Gastroesophageal sphincter (tissue), 3 donors: ENCODE data around the gene CTNNA3.

ENCODE experiments used
- EP300 ChIP-seq: sonication (generic); formaldehyde crosslinking; IDR thresholded peaks from one replicate; pipeline ENCODE4 v1.6.1; 2017; ENCODE audit warnings: antibody characterized with exemption, mild to moderate bottlenecking
- TF ChIP-seq, protein P1 (sequence below), 4 experiments: fragments of 200-600 bp in 2 of 4; fragments of 450-650 bp in 2 of 4; sonication (generic) in 1 of 4; IDR thresholded peaks; one replicate each; pipeline ENCODE4 v1.5.1; 2017 to 2019; ENCODE audit warnings: antibody characterized with exemption in 4 of 4, mild to moderate bottlenecking in 2 of 4, moderate library complexity in 2 of 4

DNA sequence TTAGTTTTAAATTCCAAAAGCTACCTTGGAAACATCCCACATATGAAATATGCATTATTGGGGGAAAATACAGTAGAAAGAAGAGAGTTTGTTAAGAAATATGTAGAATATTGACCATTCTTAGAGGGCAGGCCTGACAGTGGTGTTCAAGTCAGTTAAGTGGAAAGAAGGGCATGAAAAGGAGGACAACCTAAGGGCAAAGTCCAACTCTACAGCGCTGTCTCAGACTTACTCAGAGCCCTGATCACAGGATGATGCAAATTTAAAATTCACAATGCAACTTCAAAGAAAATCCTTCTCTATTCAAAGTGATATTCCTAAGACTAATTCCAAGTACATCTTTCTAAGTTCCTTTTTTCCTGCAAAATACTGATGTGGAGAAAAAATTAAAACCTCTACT, 909.3 kb downstream of the CTNNA3 start:
- TF ChIP-seq, protein P1, sequence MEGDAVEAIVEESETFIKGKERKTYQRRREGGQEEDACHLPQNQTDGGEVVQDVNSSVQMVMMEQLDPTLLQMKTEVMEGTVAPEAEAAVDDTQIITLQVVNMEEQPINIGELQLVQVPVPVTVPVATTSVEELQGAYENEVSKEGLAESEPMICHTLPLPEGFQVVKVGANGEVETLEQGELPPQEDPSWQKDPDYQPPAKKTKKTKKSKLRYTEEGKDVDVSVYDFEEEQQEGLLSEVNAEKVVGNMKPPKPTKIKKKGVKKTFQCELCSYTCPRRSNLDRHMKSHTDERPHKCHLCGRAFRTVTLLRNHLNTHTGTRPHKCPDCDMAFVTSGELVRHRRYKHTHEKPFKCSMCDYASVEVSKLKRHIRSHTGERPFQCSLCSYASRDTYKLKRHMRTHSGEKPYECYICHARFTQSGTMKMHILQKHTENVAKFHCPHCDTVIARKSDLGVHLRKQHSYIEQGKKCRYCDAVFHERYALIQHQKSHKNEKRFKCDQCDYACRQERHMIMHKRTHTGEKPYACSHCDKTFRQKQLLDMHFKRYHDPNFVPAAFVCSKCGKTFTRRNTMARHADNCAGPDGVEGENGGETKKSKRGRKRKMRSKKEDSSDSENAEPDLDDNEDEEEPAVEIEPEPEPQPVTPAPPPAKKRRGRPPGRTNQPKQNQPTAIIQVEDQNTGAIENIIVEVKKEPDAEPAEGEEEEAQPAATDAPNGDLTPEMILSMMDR (IDR thresholded peaks at IDR 0.05): no peak
- TF ChIP-seq EP300: no peak
